ENCODE data around the gene PTK6. TPM values are rescaled to one million over a fixed set of nuclear protein-coding genes. Genes with fewer than 3 reads are reported as not detected.

PTK6 gene
- total RNA-seq, 4 donors from 2014 or later = 0.38 to 0.68 (median 0.66) TPM; not detected in 1

DNA sequence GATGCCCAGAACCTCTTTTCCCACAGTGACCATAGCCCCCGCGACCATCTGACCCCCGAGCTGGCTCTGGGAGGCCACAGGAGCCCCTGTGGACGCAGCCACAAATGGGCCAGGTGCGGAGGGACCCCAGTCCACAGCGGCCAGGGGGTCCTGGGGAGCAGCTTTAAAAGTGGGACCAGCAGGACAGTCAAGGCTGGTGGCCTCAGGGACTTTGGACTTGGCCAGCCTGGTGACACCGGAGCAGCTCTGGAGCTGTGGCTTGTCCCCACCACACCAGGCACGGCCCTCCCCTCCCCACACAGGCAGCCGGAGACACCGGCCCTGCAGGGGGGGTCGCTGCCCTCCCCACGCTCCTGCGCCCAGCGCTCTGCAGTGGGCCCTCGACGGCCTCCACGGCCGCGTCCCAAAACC, 20.3 kb upstream of the PTK6 start:
- TF ChIP-seq, protein P1, sequence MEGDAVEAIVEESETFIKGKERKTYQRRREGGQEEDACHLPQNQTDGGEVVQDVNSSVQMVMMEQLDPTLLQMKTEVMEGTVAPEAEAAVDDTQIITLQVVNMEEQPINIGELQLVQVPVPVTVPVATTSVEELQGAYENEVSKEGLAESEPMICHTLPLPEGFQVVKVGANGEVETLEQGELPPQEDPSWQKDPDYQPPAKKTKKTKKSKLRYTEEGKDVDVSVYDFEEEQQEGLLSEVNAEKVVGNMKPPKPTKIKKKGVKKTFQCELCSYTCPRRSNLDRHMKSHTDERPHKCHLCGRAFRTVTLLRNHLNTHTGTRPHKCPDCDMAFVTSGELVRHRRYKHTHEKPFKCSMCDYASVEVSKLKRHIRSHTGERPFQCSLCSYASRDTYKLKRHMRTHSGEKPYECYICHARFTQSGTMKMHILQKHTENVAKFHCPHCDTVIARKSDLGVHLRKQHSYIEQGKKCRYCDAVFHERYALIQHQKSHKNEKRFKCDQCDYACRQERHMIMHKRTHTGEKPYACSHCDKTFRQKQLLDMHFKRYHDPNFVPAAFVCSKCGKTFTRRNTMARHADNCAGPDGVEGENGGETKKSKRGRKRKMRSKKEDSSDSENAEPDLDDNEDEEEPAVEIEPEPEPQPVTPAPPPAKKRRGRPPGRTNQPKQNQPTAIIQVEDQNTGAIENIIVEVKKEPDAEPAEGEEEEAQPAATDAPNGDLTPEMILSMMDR (IDR thresholded peaks at IDR 0.05; ENCODE audit: low read depth) = no peak

- TF ChIP-seq, protein P1 (IDR thresholded peaks at IDR 0.05; ENCODE audit: low read depth) = no peak
These were observed 19.8 kb upstream of the PTK6 start for GRCh38 chr20:63556873-63557478.

DNA sequence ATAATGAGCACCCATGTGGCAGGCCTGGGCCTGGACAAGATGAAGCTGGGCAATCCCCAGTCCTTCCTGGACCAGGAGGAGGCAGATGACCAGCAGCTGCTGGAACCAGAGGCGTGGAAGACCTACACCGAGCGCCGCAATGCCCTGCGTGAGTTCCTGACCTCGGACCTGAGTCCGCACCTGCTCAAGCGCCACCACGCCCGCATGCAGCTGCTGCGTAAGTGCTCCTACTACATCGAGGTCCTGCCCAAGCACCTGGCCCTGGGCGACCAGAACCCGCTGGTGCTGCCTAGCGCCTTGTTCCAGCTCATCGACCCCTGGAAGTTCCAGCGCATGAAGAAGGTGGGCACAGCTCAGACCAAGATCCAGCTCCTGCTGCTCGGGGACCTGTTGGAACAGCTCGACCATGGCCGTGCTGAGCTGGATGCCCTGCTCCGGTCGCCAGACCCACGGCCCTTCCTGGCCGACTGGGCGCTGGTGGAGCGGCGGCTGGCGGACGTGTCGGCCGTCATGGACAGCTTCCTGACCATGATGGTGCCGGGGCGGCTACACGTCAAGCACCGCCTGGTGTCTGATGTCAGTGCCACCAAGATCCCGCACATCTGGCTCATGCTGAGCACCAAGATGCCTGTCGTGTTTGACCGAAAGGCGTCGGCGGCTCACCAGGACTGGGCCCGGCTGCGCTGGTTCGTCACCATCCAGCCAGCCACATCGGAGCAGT, 18.6 kb upstream of the PTK6 start:
- TF ChIP-seq, protein P1 (IDR thresholded peaks at IDR 0.05; ENCODE audit: low read depth) = no peak

GRCh38 chr20:63554361-63555278, 17.4 kb upstream of the PTK6 start:
- TF ChIP-seq, protein P1 (IDR thresholded peaks at IDR 0.05; ENCODE audit: low read depth) = no peak

DNA sequence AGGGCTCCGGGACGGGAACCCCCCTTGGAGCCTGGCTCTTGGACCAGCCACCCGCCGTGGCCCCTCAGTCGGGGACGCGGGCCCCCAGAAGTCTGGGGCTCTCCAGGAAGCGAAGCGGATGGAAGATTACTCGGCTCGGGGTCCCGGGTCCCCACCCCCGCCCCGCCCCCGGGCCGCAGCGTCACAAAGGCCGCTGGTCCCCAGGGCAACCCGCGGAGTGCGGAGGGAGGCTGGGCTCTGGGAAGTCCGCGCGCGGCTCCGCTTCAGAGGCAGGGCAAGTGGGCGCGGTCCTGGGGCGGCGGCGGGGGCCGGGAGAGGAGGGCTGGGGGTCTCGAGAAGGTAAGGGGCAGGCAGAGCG, 16.7 kb upstream of the PTK6 start, which contains the start of gene FNDC11:
FNDC11 (plus strand) TSS at position 227 of the 358 bp plus-strand sequence. CDS start 1,505 bp downstream, outside the sequence.
- TF ChIP-seq, protein P1 (IDR thresholded peaks at IDR 0.05; ENCODE audit: low read depth) = no peak

- TF ChIP-seq, protein P1 (IDR thresholded peaks at IDR 0.05; ENCODE audit: low read depth) = no peak
These were observed 16.2 kb upstream of the PTK6 start for GRCh38 chr20:63553251-63553932.

Measured in subcutaneous adipose tissue (tissue), 4 donors.